Retinal pigment epithelial cell (primary cell): Measurements from ENCODE around the gene RNF138.

ENCODE experiments used
- DNase-seq: peaks from one replicate; pipeline ENCODE4 v3.0.0-alpha.2; 2010; ENCODE audit warnings: low read depth
- H3K4me3 ChIP-seq: 2 replicates; pipeline ENCODE4 v1.5.1; 2011; ENCODE audit warnings: mild to moderate bottlenecking, low read length, control low read depth, moderate library complexity
- TF ChIP-seq, protein P1 (sequence below): conservative IDR thresholded peaks from 2 replicates; pipeline ENCODE4 v1.5.1; 2011; ENCODE audit warnings: low read depth, low read length, control low read depth, inconsistent platforms

RNF138 gene

DNA sequence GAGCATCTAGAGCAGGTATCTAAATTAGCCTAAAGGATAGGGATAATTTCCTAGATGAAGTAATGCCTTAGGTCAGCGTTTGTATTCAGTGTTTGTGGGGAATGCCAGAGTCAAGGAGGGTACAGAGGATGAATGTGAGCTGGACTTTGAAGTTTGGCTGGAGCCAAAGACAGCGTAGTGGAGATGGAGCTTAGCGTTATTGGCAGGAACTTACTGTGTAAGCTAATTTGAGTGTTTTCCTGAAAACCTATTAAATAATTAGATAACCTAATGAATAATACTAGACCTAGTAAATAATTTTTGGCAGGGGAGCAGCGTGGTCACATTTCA, 4.2 kb downstream of the RNF138 start:
- no peak overlapping the region for H3K4me3 ChIP-seq
- TF ChIP-seq, protein P1, sequence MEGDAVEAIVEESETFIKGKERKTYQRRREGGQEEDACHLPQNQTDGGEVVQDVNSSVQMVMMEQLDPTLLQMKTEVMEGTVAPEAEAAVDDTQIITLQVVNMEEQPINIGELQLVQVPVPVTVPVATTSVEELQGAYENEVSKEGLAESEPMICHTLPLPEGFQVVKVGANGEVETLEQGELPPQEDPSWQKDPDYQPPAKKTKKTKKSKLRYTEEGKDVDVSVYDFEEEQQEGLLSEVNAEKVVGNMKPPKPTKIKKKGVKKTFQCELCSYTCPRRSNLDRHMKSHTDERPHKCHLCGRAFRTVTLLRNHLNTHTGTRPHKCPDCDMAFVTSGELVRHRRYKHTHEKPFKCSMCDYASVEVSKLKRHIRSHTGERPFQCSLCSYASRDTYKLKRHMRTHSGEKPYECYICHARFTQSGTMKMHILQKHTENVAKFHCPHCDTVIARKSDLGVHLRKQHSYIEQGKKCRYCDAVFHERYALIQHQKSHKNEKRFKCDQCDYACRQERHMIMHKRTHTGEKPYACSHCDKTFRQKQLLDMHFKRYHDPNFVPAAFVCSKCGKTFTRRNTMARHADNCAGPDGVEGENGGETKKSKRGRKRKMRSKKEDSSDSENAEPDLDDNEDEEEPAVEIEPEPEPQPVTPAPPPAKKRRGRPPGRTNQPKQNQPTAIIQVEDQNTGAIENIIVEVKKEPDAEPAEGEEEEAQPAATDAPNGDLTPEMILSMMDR: no peak
- no peak for DNase-seq

DNA sequence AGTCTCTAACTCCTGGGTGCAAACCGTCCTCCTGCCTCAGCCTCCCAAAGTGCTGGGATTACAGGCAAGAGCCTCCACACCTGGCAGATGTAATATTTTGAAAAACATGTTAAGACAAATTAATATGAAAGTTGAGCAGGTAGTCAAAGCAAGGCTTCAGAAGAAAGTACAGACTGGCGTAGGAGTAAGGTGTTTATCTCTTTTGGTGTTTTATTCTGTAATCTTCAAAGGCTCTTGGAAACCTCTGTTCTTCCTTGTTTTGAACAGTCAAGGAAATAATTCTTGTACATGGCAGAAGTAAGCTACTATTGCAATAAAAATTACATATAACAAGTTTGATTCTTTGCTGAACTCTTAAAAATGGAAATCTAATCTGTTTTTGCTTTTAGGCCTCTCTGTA, 5.3 kb downstream of the RNF138 start:
- H3K4me3 ChIP-seq: no peak overlapping the region
- no peak for DNase-seq
- TF ChIP-seq, protein P1: no peak

DNA sequence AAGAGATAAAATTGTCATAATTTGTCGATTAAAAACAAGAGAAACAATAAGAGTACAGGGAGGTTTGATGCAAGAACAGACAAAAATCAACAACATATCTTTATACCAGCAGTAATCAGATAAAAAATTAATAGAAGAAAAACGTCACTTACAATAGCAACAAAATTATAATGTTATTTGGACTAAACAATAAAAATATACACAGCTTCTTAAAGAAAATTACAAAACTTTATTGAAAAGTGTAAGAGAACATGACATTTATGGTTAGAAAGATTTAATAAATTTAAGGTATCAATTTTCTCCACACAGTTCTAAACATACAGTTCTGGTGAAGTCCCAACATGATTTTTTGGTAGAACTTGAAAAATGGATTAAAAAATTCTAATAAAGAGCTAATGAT, 12.8 kb downstream of the RNF138 start:
- DNase-seq: no peak
- no peak overlapping the region for H3K4me3 ChIP-seq
- TF ChIP-seq, protein P1: no peak

DNA sequence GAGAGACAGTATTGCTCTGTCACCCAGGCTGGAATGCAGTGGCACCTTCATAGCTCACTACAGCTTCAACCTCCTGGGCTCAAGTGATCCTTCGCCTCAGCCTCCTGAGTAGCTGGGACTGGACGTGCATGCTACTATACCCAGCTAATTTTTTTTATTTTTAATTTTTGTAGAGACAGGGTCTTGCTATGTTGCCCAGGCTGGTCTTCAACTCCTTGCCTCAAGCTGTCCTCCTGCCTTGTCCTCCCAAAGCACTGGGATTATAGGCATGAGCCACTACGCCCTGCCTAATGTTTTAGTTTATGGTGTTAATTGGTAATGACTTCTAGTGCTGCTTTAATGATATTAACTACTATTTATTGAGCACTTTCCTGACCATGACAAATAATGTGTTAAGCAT, 18.3 kb downstream of the RNF138 start:
- H3K4me3 ChIP-seq: no peak overlapping the region
- TF ChIP-seq, protein P1: no peak
- no peak for DNase-seq

DNA sequence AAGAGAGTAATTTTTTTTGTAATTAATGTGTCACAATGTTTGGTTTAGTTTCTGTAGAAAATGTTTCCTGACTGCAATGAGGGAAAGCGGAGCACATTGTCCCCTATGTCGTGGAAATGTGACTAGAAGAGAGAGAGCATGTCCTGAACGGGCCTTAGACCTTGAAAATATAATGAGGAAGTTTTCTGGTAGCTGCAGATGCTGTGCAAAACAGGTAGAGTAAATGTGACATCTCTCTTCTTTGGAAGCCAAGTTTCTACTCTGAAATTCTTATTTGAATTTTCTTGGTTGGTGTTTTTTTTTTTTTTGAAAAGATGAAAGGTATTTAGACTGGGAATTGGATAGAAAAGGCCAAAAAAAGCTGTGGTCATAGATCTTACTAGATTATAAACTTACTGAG, 20.0 kb downstream of the RNF138 start:
- TF ChIP-seq, protein P1: no peak
- no peak overlapping the region for H3K4me3 ChIP-seq
- no peak for DNase-seq

DNA sequence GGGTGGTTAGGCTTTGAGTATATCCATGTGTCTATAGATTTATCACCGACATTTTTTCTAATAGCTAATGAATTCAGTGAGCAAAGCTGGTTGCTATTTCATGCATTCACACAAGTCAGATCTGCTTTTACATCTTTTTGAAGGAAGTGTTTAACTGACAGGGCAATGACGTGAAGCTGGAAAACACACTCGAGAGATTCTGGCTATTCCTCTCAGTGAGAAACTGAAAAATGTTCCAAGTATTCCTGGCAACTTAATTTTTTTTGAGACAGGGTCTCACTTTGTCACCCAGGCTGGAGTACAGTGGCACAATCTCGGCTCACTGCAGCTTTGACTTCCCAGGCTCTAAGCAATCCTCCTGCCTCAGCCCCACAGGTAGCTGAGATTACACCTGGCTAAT, 21.2 kb downstream of the RNF138 start:
- TF ChIP-seq, protein P1: no peak
- no peak overlapping the region for H3K4me3 ChIP-seq
- no peak for DNase-seq

DNA sequence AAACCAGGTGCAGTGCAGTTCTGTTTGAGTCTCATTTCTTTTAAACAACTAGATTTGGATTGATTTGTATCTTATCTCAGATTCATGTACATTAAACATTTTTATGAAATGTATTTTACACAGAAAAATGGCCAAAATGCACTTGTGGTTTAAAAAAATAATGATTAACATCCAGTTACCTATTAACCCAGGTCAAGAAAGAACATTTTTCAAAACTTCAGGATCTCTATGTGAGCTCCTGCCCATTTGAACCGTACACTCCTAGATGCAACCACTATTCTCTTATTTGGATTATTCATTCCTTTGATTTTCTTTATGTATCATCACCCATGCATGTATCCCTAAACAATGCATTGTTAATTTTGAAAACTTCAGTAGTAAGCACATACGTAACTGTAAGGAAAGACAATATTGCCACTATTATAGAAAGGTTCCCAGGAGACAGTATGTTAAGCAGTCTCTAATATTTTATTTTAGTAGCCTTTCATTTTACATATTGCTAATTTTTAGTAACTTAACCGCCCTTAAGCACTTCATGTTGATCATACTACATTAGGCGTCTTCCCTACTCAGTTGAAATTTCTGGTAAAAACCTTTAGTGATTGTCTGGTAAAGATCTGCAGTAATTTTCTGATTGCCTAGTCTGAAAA, 22.7 kb downstream of the RNF138 start:
- H3K4me3 ChIP-seq: no peak overlapping the region
- TF ChIP-seq, protein P1: no peak
- DNase-seq: no peak
